ENCODE data around the gene ARMS2. TPM values are rescaled to one million over a fixed set of nuclear protein-coding genes. Genes with fewer than 3 reads are reported as not detected.

Gene ARMS2
- polyA plus RNA-seq, 1 of the 3 experiments (the other 2 are of a cell fraction), result not detected

- peaks cover 24 to 47% of the 10 kb centered on the region in 2 experiments for H3K36me3 ChIP-seq (replicated peaks in 1 of 2; ENCODE audit: control insufficient read depth in 1 of 2, insufficient read depth in 2 of 2, low read length in 1 of 2)
- H3K9me2 ChIP-seq, result no peaks in the 10 kb centered on the region
- no peak overlapping the region for H3K4me2 ChIP-seq
- ChIA-PET POLR2A (no interaction called here), CTCF (interaction anchor here (1.0 kb wide), 1 partner anchor 13 kb away, joined by 9 read pairs; no protein-coding TSS in a partner anchor)
- 87% methylated on average over 5 of the region's 5 CpGs for WGBS (ENCODE audit: low lambda C conversion rate)
- H3K4me1 ChIP-seq (ENCODE audit: control insufficient read depth in 1 of 2, insufficient read depth in 2 of 2, low read depth in 1 of 2, low read length in 1 of 2), result peaks cover 11 to 17% of the 10 kb centered on the region in 2 experiments; a peak in 3 of 4 replicates
- H3K27me3 ChIP-seq (ENCODE audit: insufficient read depth), result no peaks in the 10 kb centered on the region
- TF ChIP-seq GABPA (IDR thresholded peaks at IDR 0.05; ENCODE audit: low read depth) (no peak), RXRA (IDR thresholded peaks at IDR 0.05; ENCODE audit: borderline replicate concordance, low read depth) (no peak), USF1 (IDR thresholded peaks at IDR 0.05; ENCODE audit: borderline replicate concordance, low read depth) (no peak), MEF2A (IDR thresholded peaks at IDR 0.05; ENCODE audit: borderline replicate concordance, low read depth) (no peak), TCF12 (IDR thresholded peaks at IDR 0.05) (no peak), RCOR1 (IDR thresholded peaks at IDR 0.05; ENCODE audit: low read length) (no peak), JUND (IDR thresholded peaks at IDR 0.05) (no peak), EP300 (IDR thresholded peaks at IDR 0.05; ENCODE audit: borderline replicate concordance in 1 of 2, low read depth in 1 of 2, low read length in 1 of 2) (no peak), ZBTB33 (IDR thresholded peaks at IDR 0.05; ENCODE audit: borderline replicate concordance, low read depth) (no peak), TAF1 (IDR thresholded peaks at IDR 0.05; ENCODE audit: borderline replicate concordance, low read depth, low read length) (no peak), TEAD4 (IDR thresholded peaks at IDR 0.05; ENCODE audit: borderline replicate concordance, insufficient read depth) (no peak), ELF1 (IDR thresholded peaks at IDR 0.05) (no peak)
- H3F3A ChIP-seq (replicated peaks; ENCODE audit: insufficient read depth), result peaks cover 32% of the 10 kb centered on the region
- no peak for DNase-seq
- H3K9ac ChIP-seq, result no peak overlapping the region
- no peak overlapping the region for H3K4me3 ChIP-seq (ENCODE audit: low read depth in 2 of 2, low read length in 1 of 2)
- H3K27ac ChIP-seq (ENCODE audit: low read depth in 2 of 2, low read length in 1 of 2), result no peak overlapping the region
- H3K79me2 ChIP-seq (ENCODE audit: insufficient read depth), result no peaks in the 10 kb centered on the region
- H4K20me1 ChIP-seq (ENCODE audit: insufficient read depth), result no peaks in the 10 kb centered on the region
- H3K9me3 ChIP-seq, result no peaks in the 10 kb centered on the region
- no peak overlapping the region for H2AFZ ChIP-seq (ENCODE audit: low read depth)
These were observed 32.0 kb upstream of the ARMS2 start for GRCh38 chr10:122422266-122422989.

- H3K79me2 ChIP-seq (ENCODE audit: insufficient read depth), result no peaks in the 10 kb centered on the region
- WGBS (ENCODE audit: low lambda C conversion rate), result 94% methylated on average over 2 of the region's 2 CpGs
- H3K4me2 ChIP-seq, result no peak overlapping the region
- H3K9me3 ChIP-seq, result no peaks in the 10 kb centered on the region
- no peak for DNase-seq
- peaks cover 32 to 53% of the 10 kb centered on the region in 2 experiments for H3K36me3 ChIP-seq (replicated peaks in 1 of 2; ENCODE audit: control insufficient read depth in 1 of 2, insufficient read depth in 2 of 2, low read length in 1 of 2)
- TF ChIP-seq TAF1 (IDR thresholded peaks at IDR 0.05; ENCODE audit: borderline replicate concordance, low read depth, low read length) (no peak), RAD21 (IDR thresholded peaks at IDR 0.05; ENCODE audit: low read length) (no peak), REST (IDR thresholded peaks at IDR 0.05; ENCODE audit: low read depth, low read length) (no peak), FOXM1 (IDR thresholded peaks at IDR 0.05; ENCODE audit: low read depth) (no peak)
- no peak overlapping the region for H3K9ac ChIP-seq
- H3K9me2 ChIP-seq, result no peaks in the 10 kb centered on the region
- POLR2A ChIA-PET, result no interaction called here
- H3F3A ChIP-seq (replicated peaks; ENCODE audit: insufficient read depth), result peaks cover 31% of the 10 kb centered on the region
- CTCF ChIA-PET, result interaction anchor here (0.8 to 2.1 kb wide), 2 partner anchors 11 to 18 kb away, joined by 4 to 13 read pairs; no protein-coding TSS in a partner anchor
- peaks cover 6 to 11% of the 10 kb centered on the region in 2 experiments; a peak in 2 of 4 replicates for H3K4me1 ChIP-seq (ENCODE audit: control insufficient read depth in 1 of 2, insufficient read depth in 2 of 2, low read depth in 1 of 2, low read length in 1 of 2)
- no peaks in the 10 kb centered on the region for H3K27me3 ChIP-seq (ENCODE audit: insufficient read depth)
- H3K4me3 ChIP-seq (ENCODE audit: low read depth in 2 of 2, low read length in 1 of 2), result no peak overlapping the region
- H3K27ac ChIP-seq (ENCODE audit: low read depth in 2 of 2, low read length in 1 of 2), result no peak overlapping the region
- H2AFZ ChIP-seq (ENCODE audit: low read depth), result no peak overlapping the region
- no peaks in the 10 kb centered on the region for H4K20me1 ChIP-seq (ENCODE audit: insufficient read depth)
These were observed 30.4 kb upstream of the ARMS2 start for GRCh38 chr10:122424059-122424458.
